ENCODE results near the gene USP9Y. TPM values are rescaled to one million over a fixed set of nuclear protein-coding genes. Genes with fewer than 3 reads are reported as not detected.

The USP9Y gene
- total RNA-seq, 1 experiment from 2014 or later, result 20.1 TPM

DNA sequence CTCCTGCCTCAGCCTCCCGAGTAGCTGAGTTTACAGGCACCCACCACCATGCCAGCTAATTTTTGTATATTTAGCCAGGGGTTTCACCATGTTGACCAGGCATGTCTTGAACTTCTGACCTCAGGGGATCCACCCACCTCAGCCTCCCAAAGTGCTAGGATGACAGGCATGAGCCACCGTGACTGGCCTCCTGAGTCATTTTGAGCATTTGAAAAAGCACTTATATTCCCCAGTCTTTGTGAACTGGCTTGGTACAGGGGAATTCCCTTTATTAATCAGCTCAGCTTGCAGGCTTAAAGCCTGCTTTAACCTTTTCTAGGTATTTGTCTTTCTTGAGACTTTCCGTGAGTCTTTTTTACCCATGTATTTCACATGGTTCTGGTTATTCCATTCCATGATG is 32.6 kb downstream of the USP9Y start:
- Histone ChIP-seq H3K4me1 (replicated peaks) (peaks cover 21% of the 10 kb centered on the region), H3K4me3 (no peak overlapping the region), H3K9me3 (replicated peaks) (no peaks in the 10 kb centered on the region), H3K27me3 (replicated peaks) (no peaks in the 10 kb centered on the region), H3K36me3 (peaks cover 3% of the 10 kb centered on the region; the same call in 1 of the 2 replicates), H3K27ac (peak overlapping the region; percentile 45)
- peak; percentile 38 to 62 for DNase-seq (ENCODE audit: low read depth in 1 of 2, low spot score in 2 of 2)

DNA sequence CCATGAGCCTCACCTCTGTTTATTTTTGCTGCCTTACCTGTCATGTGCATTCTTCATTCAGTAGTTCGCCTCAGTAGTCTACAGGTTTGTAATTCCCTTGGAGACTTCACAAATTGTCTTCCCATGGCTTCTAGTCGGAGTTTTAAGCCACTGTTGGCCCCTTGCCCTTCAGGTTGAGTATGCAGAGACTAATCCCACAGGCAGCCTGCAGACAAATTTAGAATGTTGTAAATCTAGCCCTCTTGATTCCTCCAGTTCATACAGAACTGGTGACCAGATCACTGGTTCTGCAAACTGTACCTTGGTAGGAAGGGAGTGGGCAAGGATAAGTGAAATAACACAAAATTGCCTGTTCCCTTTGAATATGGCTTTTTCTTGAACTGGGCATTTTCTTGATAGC is 33.0 kb downstream of the USP9Y start:
- no peaks in the 10 kb centered on the region for H3K9me3 ChIP-seq (replicated peaks)
- H3K36me3 ChIP-seq, result peaks cover 3% of the 10 kb centered on the region; the same call in 1 of the 2 replicates
- peak overlapping the region; percentile 45; the same call in 1 of the 2 replicates for H3K27ac ChIP-seq
- DNase-seq (ENCODE audit: low read depth in 1 of 2, low spot score in 2 of 2), result no peak
- H3K27me3 ChIP-seq (replicated peaks), result no peaks in the 10 kb centered on the region
- H3K4me3 ChIP-seq, result no peak overlapping the region
- peaks cover 21% of the 10 kb centered on the region for H3K4me1 ChIP-seq (replicated peaks)

DNA sequence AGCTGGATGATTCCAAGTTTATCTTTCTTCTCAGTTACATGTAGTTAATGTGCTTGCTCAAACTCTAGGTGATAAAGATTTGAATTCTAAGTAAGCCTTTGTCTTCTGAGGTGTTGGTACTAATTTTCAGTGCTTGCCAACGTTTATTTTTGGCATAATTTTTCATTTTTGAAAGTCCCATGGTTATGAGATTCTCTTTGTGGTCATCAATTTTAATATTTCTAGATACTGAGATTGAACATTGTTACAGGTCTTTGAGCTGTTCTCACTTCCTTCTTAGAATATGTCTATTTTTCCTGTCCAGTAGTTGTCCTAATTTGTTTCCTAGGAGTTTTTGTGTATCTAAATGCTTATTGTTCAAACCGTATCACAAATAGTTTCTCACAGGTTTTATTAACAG is 40.4 kb downstream of the USP9Y start:
- no peak overlapping the region for H3K27ac ChIP-seq
- no peak overlapping the region for H3K4me3 ChIP-seq
- H3K36me3 ChIP-seq, result peaks cover 24% of the 10 kb centered on the region
- no peak for DNase-seq (ENCODE audit: low read depth in 1 of 2, low spot score in 2 of 2)
- H3K27me3 ChIP-seq (replicated peaks), result no peaks in the 10 kb centered on the region
- H3K9me3 ChIP-seq (replicated peaks), result no peaks in the 10 kb centered on the region
- peaks cover 16% of the 10 kb centered on the region; the same call in 1 of the 2 replicates for H3K4me1 ChIP-seq (replicated peaks)

DNA sequence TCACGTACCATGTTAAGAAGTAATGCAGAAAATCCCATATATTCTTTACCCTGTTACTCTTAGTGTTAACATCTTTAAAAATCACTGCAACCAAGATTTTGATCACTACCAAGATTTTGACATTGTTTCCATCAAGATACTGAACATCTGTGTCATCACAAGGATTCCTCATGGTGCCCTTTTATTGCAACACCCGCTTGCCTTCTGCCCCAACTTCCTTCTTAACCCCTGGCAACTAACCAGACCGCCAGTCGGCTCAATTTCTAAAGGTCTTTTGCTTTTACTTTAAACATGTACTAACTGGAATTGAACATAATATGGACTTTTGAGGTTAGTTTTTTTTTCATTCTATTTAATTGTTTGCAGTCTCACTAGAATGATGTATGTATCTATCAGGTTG is 41.7 kb downstream of the USP9Y start:
- H3K9me3 ChIP-seq (replicated peaks), result no peaks in the 10 kb centered on the region
- no peak overlapping the region for H3K27ac ChIP-seq

DNA sequence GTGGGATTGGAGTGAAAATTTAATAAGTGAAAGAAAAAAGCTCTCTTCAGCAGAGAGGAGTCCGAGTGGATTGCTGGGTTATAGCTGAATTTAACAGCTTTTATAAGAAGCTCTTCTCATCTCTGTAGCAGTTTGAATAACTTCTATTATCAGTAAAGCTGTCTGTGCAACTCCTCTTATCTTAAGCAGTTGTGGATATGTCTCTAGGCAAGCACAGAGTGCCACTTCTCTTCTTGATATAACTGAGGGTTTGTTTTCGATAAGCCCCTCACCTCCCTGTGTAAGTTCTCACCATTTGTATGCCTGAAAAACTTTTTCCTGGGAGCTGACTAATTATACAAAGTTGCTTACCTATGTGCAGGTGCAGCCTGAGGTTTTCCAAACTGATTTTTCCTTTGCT is 43.1 kb downstream of the USP9Y start:
- Histone ChIP-seq H3K36me3 (peaks cover 26% of the 10 kb centered on the region), H3K27ac (no peak overlapping the region), H3K4me3 (no peak overlapping the region), H3K4me1 (replicated peaks) (peaks cover 11% of the 10 kb centered on the region), H3K27me3 (replicated peaks) (no peaks in the 10 kb centered on the region), H3K9me3 (replicated peaks) (no peaks in the 10 kb centered on the region)
- DNase-seq (ENCODE audit: low read depth in 1 of 2, low spot score in 2 of 2), result no peak

More for the DNA sequence above, 41.7 kb downstream of the USP9Y start:
- DNase-seq (ENCODE audit: low read depth in 1 of 2, low spot score in 2 of 2), result no peak
- no peak overlapping the region for H3K4me3 ChIP-seq
- H3K4me1 ChIP-seq (replicated peaks), result peaks cover 7% of the 10 kb centered on the region; the same call in 1 of the 2 replicates
- peaks cover 24% of the 10 kb centered on the region for H3K36me3 ChIP-seq
- H3K27me3 ChIP-seq (replicated peaks), result no peaks in the 10 kb centered on the region

DNA sequence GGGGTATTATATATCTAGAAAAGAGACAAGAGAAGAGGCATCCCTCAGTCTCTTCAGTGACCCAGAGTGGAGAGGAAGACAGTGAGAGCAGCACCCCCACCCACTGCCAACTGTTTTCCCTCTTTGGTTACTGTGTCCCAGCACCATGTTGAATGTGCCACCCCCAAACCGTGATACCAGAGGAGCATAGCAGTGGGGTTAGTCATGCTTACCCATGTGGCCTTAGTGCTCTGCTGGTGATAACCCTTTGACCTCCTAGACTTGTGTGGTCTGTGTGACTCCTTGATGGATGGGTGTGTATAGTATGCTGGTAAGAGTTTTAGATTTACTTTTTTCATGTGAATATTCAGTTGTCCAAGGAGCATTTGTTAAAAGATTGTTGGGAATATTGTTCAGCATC is 48.3 kb downstream of the USP9Y start:
- H3K36me3 ChIP-seq, result peaks cover 16% of the 10 kb centered on the region; the same call in 1 of the 2 replicates
- H3K27me3 ChIP-seq (replicated peaks), result no peaks in the 10 kb centered on the region
- peak; percentile 40 to 52 for DNase-seq (ENCODE audit: low read depth in 1 of 2, low spot score in 2 of 2)
- H3K27ac ChIP-seq, result 0 out of 2 replicates have a peak overlapping the region, but pooled peaks have one; percentile 28
- H3K4me3 ChIP-seq, result no peak overlapping the region
- H3K4me1 ChIP-seq (replicated peaks), result peaks cover 15% of the 10 kb centered on the region
- H3K9me3 ChIP-seq (replicated peaks), result no peaks in the 10 kb centered on the region

DNA sequence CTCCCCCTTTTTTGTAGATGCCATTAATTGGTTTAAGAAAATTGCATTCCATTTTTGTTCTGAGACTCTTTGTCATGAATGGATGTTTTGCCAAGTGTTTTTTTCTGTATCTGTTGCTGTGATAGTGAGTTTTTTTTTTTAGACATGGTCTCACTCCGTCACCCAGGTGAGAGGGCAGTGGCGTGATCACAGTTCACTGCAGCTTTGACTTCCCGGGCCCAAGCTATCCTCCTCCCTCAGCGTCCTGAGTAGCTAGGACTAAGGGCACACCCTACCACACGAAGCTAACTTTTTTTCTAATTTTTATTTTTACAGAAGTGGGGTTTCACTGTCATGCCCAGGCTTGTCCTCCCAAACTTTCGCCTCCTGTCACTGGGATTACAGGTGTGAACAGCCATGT is 51.8 kb downstream of the USP9Y start:
- H3K4me3 ChIP-seq, result no peak overlapping the region
- H3K36me3 ChIP-seq, result peaks cover 10% of the 10 kb centered on the region; the same call in 1 of the 2 replicates
- no peaks in the 10 kb centered on the region for H3K27me3 ChIP-seq (replicated peaks)
- DNase-seq (ENCODE audit: low read depth in 1 of 2, low spot score in 2 of 2), result no peak
- H3K9me3 ChIP-seq (replicated peaks), result no peaks in the 10 kb centered on the region
- H3K27ac ChIP-seq, result no peak overlapping the region
- peaks cover 35% of the 10 kb centered on the region for H3K4me1 ChIP-seq (replicated peaks)

DNA sequence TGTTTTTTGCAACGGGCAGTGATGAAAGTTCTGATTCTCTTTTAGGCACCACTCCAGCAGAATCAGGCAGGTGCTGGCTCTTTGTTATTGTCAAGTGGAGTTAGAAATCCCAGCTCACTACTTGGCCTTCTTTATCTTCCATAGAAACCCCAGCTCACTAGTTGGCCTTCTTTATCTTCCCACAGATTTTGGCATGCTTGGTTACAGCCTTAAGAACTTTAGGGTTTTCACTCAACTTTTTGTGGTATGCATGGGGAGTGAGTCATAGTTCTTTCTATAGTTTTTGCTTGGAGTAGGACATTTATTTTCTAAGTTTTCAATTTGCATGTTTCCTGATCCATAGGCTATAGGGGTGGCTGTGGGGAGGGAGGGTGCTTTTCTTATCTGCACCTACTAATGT is 55.0 kb downstream of the USP9Y start:
- peaks cover 18% of the 10 kb centered on the region; the same call in 1 of the 2 replicates for H3K36me3 ChIP-seq
- H3K27me3 ChIP-seq (replicated peaks), result no peaks in the 10 kb centered on the region
- H3K4me1 ChIP-seq (replicated peaks), result peaks cover 20% of the 10 kb centered on the region
- no peak overlapping the region for H3K4me3 ChIP-seq
- DNase-seq (ENCODE audit: low read depth in 1 of 2, low spot score in 2 of 2), result peak in 1 of 2 experiments; percentile 55
- H3K27ac ChIP-seq, result peak overlapping the region; percentile 11; the same call in 1 of the 2 replicates
- H3K9me3 ChIP-seq (replicated peaks), result no peaks in the 10 kb centered on the region

DNA sequence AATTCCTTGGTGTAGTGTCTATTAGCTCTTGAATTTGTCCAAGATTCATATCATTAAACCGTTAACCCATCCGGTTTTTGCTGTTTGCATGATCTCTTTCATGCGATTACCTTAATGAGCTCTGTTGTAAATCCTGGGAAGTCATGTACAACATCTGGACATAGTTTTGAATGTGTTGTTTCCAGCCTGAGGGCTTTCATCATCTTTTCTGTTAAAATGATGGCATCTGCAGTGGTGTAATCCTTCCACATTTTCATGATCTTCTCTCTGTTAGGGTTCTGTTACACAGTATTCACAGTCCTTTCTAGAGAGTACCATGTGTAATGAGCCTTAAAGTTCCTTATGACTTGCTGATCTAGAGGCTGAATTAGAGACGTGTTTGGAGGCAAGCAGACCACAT is 64.9 kb downstream of the USP9Y start:
- Histone ChIP-seq H3K9me3 (replicated peaks) (no peaks in the 10 kb centered on the region), H3K4me3 (no peak overlapping the region), H3K27me3 (replicated peaks) (no peaks in the 10 kb centered on the region), H3K36me3 (no peaks in the 10 kb centered on the region), H3K27ac (no peak overlapping the region), H3K4me1 (replicated peaks) (peaks cover 27% of the 10 kb centered on the region)
- DNase-seq (ENCODE audit: low read depth in 1 of 2, low spot score in 2 of 2), result no peak

DNA sequence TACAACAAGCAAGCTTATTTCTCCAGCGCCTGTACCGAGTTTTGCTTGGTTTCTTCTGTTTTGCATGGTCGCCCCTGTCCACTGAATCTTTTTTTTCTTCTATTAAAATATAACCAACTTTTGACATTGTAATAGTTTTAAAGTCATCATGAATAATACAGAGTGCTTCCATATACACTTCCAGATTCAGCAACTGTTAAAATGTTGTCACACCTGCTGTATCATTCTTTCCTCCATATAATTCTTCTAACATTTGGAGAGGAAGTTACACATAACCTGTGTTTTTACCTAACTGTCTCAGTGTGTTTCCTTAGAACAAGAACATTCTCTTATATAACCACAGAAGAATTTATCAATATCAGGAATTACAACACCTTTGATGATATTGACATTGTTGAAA is 83.5 kb downstream of the USP9Y start:
- DNase-seq (ENCODE audit: low read depth in 1 of 2, low spot score in 2 of 2), result no peak
- Histone ChIP-seq H3K4me1 (replicated peaks) (no peaks in the 10 kb centered on the region), H3K4me3 (no peak overlapping the region), H3K27me3 (replicated peaks) (no peaks in the 10 kb centered on the region), H3K27ac (no peak overlapping the region), H3K9me3 (replicated peaks) (no peaks in the 10 kb centered on the region), H3K36me3 (peaks cover 12% of the 10 kb centered on the region)

DNA sequence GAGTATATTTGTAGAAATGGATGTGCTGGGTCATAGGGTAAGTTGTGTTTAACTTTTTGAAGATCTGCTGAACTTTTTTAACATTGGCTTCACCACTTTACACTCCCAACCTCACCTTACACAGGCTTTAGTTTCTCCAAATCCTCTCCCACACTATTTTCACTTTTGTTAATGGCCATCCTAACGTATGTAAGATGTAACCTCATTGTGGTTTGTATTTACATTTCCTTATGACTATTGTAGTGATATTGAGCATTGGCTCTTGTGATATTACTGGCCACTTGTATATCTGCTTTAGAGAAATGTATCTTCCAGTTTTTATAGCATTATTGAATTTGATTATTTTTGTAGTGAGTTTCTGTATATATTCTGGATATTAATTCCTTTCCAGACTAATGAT is 93.0 kb downstream of the USP9Y start:
- H3K36me3 ChIP-seq, result no peaks in the 10 kb centered on the region; the same call in 1 of the 2 replicates
- no peaks in the 10 kb centered on the region for H3K9me3 ChIP-seq (replicated peaks)
- DNase-seq (ENCODE audit: low read depth in 1 of 2, low spot score in 2 of 2), result no peak
- H3K4me1 ChIP-seq (replicated peaks), result no peaks in the 10 kb centered on the region
- no peak overlapping the region for H3K27ac ChIP-seq
- no peaks in the 10 kb centered on the region for H3K27me3 ChIP-seq (replicated peaks)
- H3K4me3 ChIP-seq, result no peak overlapping the region

DNA sequence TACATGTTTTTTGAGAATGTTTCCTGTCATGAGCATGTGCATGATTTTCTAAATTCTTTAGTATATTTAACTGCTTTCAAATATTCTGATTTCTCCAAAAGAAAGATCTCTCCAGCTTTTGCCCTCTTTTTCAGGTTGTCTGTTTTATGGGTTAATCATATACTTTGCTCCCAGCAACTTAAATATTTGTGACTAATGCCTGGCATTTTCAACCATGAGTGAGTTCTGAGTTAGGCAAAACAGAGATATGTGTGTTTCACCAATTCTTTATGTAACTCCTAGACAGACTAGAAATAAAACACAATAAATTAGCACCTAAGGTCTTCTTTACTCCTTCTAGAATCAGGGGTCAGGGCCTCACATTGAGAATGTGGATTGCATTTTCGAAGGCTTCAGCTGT is 107.0 kb downstream of the USP9Y start:
- peak overlapping the region; percentile 22; the same call in 1 of the 2 replicates for H3K27ac ChIP-seq
- no peak overlapping the region for H3K4me3 ChIP-seq
- no peaks in the 10 kb centered on the region for H3K9me3 ChIP-seq (replicated peaks)
- H3K4me1 ChIP-seq (replicated peaks), result peaks cover 8% of the 10 kb centered on the region
- DNase-seq (ENCODE audit: low read depth in 1 of 2, low spot score in 2 of 2), result no peak
- no peaks in the 10 kb centered on the region for H3K27me3 ChIP-seq (replicated peaks)
- H3K36me3 ChIP-seq, result peaks cover 6% of the 10 kb centered on the region; the same call in 1 of the 2 replicates

DNA sequence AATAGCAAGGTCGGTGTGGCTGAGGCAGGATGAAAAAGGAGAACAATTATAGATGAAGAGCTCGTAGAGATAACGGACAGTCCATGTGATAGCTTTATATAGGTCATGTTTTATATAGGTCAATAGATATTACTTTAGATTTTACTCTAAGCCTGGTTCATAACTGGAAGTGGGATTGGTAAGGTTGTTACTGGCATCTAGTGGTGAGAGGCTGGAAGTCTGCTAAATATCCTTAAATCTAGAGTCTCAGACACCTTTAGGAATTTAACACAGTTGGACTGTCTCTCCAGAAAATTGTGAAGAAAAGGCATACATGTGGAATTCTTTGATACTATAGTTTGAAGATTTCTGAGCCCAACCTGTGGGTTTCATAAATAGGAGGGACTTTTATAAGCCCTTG is 108.0 kb downstream of the USP9Y start:
- Histone ChIP-seq H3K4me3 (no peak overlapping the region), H3K9me3 (replicated peaks) (no peaks in the 10 kb centered on the region), H3K27me3 (replicated peaks) (no peaks in the 10 kb centered on the region), H3K36me3 (peaks cover 6% of the 10 kb centered on the region; the same call in 1 of the 2 replicates), H3K27ac (no peak overlapping the region; the same call in 1 of the 2 replicates), H3K4me1 (replicated peaks) (peaks cover 8% of the 10 kb centered on the region)
- DNase-seq (ENCODE audit: low read depth in 1 of 2, low spot score in 2 of 2), result peak in 1 of 2 experiments; percentile 19

DNA sequence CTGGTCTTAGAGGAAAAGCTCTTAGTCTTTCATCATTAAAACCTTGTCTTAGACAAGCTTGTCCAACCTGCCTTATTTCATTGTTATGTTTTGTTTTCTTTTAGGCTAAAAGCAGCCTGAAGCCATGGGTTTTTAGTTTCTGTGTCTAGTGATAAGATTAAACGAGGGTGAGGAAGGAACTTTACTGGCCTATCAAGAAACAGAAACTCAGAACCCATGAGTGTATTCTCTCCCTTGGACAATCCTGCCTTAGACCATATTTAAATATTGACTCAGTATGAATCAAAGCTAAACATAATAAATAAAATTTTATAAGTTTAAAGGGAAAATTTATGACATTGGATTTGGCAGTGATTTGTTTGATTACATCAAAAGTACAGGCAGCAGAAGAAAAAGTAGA is 122.4 kb downstream of the USP9Y start:
- no peak overlapping the region for H3K27ac ChIP-seq
- no peaks in the 10 kb centered on the region for H3K9me3 ChIP-seq (replicated peaks)
- H3K36me3 ChIP-seq, result no peaks in the 10 kb centered on the region
- no peaks in the 10 kb centered on the region for H3K27me3 ChIP-seq (replicated peaks)
- no peaks in the 10 kb centered on the region for H3K4me1 ChIP-seq (replicated peaks)
- no peak for DNase-seq (ENCODE audit: low read depth in 1 of 2, low spot score in 2 of 2)
- H3K4me3 ChIP-seq, result no peak overlapping the region

DNA sequence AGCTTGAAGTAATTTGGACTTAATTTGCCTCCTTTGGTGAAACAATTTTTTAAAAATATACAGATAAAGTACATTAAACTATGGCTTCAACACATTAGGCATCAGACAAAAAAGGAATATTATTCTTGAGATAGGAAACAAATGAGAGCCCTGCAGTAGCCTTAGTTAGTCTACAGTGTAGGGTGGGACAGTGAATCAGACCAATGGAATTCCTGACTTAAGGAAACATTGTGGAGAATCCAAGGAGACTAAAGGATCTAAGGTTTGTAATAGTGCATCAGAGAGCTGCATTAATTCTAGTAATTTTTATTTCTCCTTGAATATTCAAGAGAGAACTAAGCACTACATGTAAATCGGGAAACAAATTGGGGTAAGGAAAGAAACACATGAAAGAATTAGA is 125.8 kb downstream of the USP9Y start:
- H3K36me3 ChIP-seq, result no peaks in the 10 kb centered on the region
- no peaks in the 10 kb centered on the region for H3K27me3 ChIP-seq (replicated peaks)
- H3K4me3 ChIP-seq, result no peak overlapping the region
- DNase-seq (ENCODE audit: low read depth in 1 of 2, low spot score in 2 of 2), result no peak
- H3K4me1 ChIP-seq (replicated peaks), result no peaks in the 10 kb centered on the region
- H3K9me3 ChIP-seq (replicated peaks), result no peaks in the 10 kb centered on the region
- H3K27ac ChIP-seq, result no peak overlapping the region
